Measurements from ENCODE around the gene ZNF784. TPM values are rescaled to one million over a fixed set of nuclear protein-coding genes. Genes with fewer than 3 reads are reported as not detected.

Gene ZNF784
- total and polyA plus RNA-seq, 2 of the 13 experiments (the other 11 are each of a cell fraction or from before 2014, with no cell fraction given): 4.1 to 4.2 TPM

DNA sequence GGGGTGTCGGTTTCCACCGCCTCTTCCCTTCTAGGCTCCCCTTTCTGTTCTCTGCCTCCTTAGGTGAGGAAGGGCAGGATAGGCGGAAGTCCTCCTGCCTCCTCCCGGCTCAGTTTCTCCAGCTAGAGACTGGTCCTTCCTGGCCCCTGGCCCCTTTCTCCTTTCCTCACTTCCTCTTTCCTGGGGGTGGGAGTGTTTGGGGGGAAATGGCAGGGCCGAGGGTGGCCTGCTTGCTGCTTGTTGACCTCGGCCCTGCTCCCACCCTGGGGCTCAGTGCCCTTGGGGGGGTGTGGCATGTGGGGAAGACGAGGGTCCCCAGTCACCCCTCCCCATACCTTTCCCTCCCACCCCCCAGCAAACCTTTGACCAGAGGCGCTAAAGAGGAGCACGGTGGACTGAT, 35.5 kb upstream of the ZNF784 start:
- H2AFZ ChIP-seq (ENCODE audit: low read length): no peak overlapping the region

More for the DNA sequence above, 35.5 kb upstream of the ZNF784 start:
- intact Hi-C loops (cut with micrococcal nuclease; ENCODE audit: unreplicated experiment) (no loop called here), in situ Hi-C loops (cut with HindIII; ENCODE audit: extremely low pct_ligation_motif_present, low pct_unique_long_range_greater_than_20kb) (no loop called here)
- Histone ChIP-seq H3K4me2 (ENCODE audit: low read depth, low read length) (no peak overlapping the region), H3K27ac (ENCODE audit: extremely low read length, insufficient read depth, low read length) (no peak overlapping the region), H3K4me1 (ENCODE audit: insufficient read depth, low read length) (peaks cover 24% of the 10 kb centered on the region), H3K4me3 (replicated peaks in 1 of 3; ENCODE audit: insufficient read depth in 1 of 3, low read depth in 2 of 3, low read length in 3 of 3) (no peak overlapping the region), H3K9me3 (ENCODE audit: low read length) (no peaks in the 10 kb centered on the region), H3K36me3 (replicated peaks in 1 of 2; ENCODE audit: control insufficient read depth in 1 of 2, insufficient read depth in 2 of 2, low read length in 2 of 2) (peaks cover 37 to 57% of the 10 kb centered on the region in 2 experiments), H4K20me1 (ENCODE audit: insufficient read depth, low read length) (peaks cover 52% of the 10 kb centered on the region), H3K27me3 (ENCODE audit: control insufficient read depth in 1 of 2, insufficient read depth in 2 of 2, low read length in 2 of 2) (no peaks in the 10 kb centered on the region; a peak in 1 of 5 replicates), H3K79me2 (ENCODE audit: insufficient read depth, low read length) (peaks cover 69% of the 10 kb centered on the region), H3K9ac (ENCODE audit: insufficient read depth, low read depth, low read length) (no peak overlapping the region)
- WGBS (ENCODE audit: low lambda C conversion rate): 88% methylated on average over 8 of the region's 9 CpGs
- ChIA-PET CTCF (ENCODE audit: low intra/inter-chr PET ratio, low total read pairs) (no interaction called here), POLR2A (no interaction called here)
- ATAC-seq (no peak), DNase-seq (ENCODE audit: low spot score) (no peak), FAIRE-seq (no peak)
- no peak for TF ChIP-seq ZNF446 (CRISPR knock-in tag; IDR thresholded peaks at IDR 0.05)
- TF ChIP-seq MTA1 (CRISPR knock-in tag; IDR thresholded peaks at IDR 0.05; ENCODE audit: borderline replicate concordance): no peak
- TF ChIP-seq TERF1 (CRISPR knock-in tag; IDR thresholded peaks at IDR 0.05): no peak
- no peak for TF ChIP-seq TCF12 (IDR thresholded peaks at IDR 0.05)
- no peak for TF ChIP-seq TCF12 (CRISPR knock-in tag; IDR thresholded peaks at IDR 0.05)
- no peak for TF ChIP-seq ZNF547 (CRISPR knock-in tag; IDR thresholded peaks at IDR 0.05)
- no peak for TF ChIP-seq ZKSCAN8 (CRISPR knock-in tag; IDR thresholded peaks at IDR 0.05; ENCODE audit: borderline replicate concordance)
- TF ChIP-seq PTBP1 (IDR thresholded peaks at IDR 0.05; ENCODE audit: low read depth, low read length, poor library complexity, severe bottlenecking): no peak
- TF ChIP-seq FOSL2 (CRISPR knock-in tag; IDR thresholded peaks at IDR 0.05): no peak
- TF ChIP-seq POLR2G (IDR thresholded peaks at IDR 0.05; ENCODE audit: low read depth, low read length): no peak
- no peak for TF ChIP-seq RFX1 (IDR thresholded peaks at IDR 0.05)
- TF ChIP-seq POLR2AphosphoS2 (IDR thresholded peaks at IDR 0.05; ENCODE audit: low read depth, low read length): no peak
- TF ChIP-seq, protein P1, sequence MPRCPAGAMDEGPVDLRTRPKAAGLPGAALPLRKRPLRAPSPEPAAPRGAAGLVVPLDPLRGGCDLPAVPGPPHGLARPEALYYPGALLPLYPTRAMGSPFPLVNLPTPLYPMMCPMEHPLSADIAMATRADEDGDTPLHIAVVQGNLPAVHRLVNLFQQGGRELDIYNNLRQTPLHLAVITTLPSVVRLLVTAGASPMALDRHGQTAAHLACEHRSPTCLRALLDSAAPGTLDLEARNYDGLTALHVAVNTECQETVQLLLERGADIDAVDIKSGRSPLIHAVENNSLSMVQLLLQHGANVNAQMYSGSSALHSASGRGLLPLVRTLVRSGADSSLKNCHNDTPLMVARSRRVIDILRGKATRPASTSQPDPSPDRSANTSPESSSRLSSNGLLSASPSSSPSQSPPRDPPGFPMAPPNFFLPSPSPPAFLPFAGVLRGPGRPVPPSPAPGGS (CRISPR knock-in tag; IDR thresholded peaks at IDR 0.05): no peak
- no peak for TF ChIP-seq IRF2 (CRISPR knock-in tag; IDR thresholded peaks at IDR 0.05)
- TF ChIP-seq MLLT10 (CRISPR knock-in tag; IDR thresholded peaks at IDR 0.05): no peak
- no TSS peak for BruUV-seq (replicated peaks)

All from HepG2 (cell line).